Measurements from ENCODE around the gene ATRIP.
"Not testable (repeated sequence)": the region's sequence is repeated elsewhere in the genome, so short reads cannot be mapped to it uniquely, and the experiment has no call there.

Gene ATRIP

DNA sequence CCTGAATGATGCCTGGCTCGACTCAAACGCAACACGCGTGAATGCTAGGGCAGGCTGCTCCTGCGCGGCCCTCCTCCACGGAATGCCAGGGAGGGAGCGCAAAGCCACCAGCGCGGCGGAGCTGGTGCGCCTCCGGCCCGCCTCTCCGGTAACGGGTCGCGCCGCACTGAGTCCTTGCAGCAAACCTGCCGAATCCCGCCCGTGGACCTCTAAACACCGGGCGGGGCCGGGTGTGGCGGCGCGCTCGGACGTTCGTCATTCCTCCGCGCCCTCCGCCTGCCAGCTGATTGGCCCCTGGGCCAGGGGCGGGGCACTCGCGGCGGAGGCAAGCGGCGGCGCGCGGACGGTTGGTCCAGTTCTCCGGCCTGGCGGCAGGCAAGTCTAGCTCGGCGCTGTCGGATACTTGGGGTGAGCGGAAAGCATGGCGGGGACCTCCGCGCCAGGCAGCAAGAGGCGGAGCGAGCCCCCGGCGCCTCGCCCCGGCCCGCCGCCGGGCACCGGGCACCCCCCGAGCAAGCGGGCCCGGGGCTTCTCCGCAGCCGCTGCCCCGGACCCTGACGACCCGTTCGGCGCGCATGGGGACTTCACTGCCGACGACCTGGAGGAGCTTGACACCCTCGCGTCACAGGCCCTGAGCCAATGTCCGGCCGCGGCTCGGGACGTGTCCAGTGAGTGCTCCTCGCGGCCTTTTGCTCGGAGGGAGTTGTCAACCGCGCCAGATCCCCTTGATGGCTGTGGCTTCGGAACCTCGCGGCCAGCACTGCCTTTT is at the start of gene ATRIP:
ATRIP (plus strand) TSS at position 313 of the 769 bp plus-strand sequence; CDS start at position 422, 109 bp downstream.
- DNase-seq (ENCODE audit: low spot score), result peak; percentile 93

DNA sequence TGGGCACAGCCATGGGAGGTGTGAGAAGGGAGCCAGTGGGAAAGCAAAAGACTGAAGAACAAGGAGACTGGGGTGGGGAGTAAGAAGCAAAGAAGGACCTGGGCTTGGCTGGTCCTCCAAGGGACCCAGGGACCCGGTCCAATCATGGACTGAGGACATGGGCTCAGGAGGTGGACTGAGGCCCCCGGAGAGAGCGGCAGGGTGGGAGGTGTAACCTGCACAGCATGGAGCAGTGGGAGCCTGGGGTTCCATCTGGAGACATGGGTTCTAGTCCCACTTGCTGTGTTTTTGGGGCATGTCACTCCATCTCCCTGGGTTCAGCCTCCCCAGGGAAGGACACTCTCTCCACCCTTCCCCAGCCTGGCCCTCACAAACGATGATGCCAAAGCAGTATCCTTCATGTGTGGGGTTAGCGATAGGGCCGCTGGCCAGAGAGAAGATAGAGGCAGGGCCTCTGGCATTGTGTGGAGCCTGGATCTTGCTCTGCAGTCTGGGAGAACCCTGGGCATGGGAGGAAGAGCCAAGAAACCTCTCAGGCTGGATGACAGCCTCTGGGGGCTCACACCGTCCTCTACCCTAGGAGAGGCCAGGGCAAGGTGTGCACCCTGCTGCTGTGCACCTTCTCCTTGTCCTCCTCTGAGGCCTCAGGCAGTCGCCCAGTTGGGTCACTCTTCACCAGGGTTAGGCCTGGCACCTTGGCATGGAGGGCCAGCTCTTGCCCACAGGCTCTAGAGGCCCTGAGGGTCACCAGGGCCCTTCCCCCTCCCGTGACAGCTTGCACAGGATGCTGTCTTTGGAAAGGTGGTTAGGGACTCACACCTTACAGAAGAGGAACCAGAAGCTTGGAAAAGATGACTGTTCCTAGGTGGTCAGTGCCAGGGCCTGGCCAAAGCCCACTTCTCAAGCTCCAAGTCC is 48.5 kb upstream of the ATRIP start:
- no peak for DNase-seq (ENCODE audit: low spot score)

DNA sequence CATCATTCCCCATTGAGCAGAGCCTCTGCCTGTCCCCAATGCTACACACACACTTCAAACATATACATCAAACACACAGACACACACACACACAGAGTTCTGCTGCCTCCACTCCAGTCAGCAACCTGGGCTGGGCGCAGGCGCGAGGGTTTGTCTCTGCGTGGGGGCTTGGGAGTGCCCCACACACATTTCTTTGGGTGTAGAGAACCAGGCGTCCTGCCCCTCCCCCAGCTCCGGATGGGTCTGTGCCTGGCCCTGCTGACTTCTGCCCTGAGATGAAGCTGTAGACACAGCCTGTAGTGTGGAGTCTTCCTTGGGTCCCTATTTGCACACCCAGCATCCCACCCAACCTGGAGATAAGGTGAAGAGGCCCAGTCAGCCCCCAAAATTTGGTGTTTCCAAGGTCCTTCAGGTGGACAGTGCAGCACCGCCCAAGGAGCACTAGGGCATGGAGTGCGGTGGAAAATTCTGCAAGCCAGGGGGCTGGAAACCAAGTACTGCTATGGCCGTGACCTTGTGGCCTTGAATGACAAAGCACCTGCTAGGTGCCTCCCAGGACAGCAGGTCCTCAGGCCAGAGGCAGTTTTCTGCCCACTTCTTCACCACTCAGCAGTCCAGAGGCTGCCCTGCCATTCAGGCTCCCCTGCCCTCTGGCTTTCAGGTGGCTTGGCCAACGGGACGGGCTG is 47.7 kb upstream of the ATRIP start:
- DNase-seq (ENCODE audit: low spot score), result no peak

DNA sequence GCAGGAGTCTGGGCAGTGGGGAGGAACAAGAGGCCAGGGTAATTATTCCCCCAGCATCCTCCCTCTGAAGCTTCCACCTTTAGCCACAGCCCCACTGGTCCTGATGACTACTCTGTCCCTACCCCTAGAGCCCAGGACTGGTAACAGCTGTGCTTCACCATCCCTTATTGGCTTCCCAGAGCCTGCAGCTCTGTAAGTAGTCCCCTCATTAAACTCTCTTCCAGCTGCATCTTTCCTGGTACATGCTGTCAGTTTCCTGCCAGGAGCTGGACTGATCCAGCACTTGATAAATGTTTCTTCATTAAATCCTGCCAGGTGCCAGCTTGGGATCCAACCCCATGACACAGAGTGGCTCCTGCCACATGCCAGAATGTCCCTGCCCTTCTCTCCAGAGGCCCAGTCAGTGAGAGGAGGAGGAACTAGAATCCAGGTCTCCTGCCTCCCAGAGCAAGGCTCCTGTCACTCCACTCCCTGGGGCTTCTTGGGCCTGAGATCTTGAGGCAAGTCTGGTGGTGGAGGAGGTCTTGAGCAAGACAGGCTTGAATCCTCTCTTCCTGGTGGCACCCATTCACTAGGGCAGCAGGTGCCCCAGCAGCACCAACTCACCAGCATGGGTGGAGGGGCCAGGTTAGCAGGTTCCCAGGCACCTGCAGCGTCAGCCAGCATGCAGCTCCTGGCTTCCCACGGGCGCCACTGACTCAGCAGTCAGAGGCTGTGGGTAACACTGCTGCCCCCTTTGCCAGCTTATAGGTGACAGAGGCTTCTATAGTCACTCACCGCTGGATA is 47.0 kb upstream of the ATRIP start:
- DNase-seq (ENCODE audit: low spot score), result no peak

DNA sequence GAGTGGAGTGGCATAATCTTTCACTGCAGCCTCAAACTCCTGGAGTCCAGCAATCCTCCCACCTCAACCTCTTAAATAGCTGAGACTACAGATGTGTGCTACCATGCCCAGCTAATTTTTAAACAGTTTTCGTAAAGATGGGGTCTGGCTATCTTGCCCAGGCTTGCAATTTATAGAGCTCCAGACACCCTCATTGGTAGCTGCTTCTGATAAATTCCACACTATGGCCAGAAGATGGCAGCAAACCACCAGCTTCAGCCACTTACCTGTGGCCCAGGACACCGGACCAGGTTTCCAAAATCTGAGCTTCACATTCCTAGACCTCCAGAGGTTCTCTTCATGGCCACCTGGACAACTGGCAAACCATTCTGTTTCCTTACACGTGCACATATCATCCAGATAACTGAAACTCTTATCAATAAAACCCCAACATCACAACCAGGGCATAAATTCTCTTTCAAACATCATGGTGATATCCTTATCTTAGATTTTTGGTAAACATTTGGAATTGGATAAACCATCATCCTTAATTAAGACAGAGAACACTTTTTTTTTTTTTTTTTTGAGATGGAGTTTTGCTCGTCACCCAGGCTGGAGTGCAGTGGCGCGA is 45.6 kb upstream of the ATRIP start:
- peak; percentile 66 for DNase-seq (ENCODE audit: low spot score)

DNA sequence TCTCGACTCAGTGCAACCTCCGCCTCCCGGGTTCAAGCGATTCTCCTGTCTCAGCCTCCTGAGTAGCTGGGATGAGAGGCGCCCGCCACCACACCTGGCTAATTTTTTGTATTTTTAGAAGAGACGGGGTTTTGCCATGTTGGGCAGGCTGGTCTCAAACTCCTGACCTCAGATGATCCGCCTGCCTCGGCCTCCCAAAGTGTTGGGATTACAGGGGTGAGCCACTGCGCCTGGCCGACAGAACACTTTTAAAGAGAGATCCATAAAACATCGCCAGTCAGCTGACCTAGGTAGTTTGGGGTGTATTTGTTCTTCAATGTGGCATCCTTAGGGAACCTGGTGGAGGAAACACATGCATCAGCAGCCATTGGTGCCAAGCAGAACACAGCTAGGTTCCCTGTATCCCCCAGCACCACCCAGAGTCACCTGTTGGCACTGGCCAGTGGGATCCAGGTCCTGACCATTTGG is 45.1 kb upstream of the ATRIP start:
- DNase-seq (ENCODE audit: low spot score), result not testable (repeated sequence)

DNA sequence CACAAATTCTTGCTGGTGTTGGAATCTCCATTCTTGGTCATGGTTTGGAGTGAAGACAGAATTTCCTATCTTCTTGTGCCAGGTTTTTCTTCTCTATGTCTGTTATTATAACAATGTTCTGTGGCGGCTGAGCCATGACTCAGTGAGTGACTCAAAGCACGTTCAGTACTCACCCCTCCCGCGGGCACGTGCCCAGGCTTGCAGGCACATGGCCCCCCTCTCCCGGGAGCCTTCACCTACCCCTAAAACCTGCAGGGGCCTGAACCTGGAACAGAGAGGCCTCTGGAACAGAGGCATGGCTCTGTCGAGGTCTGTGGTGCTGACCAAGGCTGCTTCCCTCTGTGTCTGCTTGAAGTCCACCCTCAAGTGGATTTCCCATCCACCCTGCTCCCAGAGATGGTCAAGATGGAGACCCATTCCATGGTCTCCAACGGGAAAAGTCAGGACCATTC is 44.2 kb upstream of the ATRIP start:
- DNase-seq (ENCODE audit: low spot score), result peak; percentile 55

DNA sequence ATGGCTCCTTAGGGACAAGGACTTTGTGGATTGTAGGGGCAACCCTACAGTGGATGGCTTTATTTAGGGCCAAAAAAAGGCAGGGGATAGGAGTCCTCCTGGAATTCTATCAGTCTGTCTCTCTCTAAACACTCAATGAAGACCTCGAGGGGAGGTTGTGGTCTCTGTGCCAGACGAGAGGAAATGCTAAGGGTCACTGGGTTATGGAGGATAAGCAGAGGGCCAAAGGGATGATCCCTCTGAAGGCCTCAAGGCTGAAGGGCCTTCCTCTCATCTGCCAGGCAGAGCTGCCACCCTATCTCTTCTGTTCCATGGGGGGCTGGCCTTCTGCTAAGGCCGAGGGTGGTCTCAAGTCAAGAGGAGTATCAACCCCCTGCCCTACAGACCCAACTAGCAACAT is 43.6 kb upstream of the ATRIP start:
- DNase-seq (ENCODE audit: low spot score), result no peak

DNA sequence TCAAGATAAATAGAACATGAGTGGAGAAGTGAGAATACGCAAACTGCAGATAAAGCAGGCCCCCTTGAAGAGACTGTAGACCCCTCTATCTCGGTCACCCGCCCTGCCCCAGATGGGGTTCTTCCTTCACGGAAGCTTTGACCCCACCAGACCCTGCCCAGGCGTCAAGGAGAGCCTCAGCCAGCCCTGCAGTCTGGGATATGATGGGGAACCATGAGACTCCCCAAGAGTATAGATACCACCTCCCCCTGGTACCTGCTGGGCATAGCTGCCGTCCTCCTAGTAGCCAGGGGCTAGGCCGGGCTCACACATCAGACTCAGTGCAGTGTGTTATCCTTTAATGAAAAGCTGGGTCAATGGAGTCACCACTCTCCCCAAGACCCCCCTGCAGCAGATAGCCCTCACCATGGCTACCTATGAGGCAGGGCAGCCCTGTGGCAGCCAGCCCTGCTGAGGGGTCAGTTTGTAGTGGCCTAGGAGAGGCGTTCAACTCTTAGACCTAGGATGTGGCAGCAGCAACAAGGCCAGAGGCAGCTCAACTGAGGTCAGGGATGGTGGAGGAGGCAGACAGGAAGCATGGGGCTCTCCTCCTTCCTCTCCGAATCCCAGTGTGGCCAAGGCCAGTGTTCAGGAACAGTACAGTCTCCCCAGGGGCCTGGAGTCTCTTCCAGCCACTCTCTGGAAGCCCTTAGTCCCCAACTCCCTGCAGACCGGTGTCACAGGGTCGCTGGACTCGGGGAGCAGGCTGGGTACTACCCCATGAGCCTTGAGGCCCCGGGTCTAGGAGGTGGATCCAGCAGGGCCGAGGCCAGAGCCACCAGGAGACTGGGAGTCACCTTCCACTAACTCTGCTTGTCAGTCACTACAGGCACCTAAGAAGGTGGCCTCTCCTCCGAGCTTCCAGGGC is 42.8 kb upstream of the ATRIP start:
- no peak for DNase-seq (ENCODE audit: low spot score)

DNA sequence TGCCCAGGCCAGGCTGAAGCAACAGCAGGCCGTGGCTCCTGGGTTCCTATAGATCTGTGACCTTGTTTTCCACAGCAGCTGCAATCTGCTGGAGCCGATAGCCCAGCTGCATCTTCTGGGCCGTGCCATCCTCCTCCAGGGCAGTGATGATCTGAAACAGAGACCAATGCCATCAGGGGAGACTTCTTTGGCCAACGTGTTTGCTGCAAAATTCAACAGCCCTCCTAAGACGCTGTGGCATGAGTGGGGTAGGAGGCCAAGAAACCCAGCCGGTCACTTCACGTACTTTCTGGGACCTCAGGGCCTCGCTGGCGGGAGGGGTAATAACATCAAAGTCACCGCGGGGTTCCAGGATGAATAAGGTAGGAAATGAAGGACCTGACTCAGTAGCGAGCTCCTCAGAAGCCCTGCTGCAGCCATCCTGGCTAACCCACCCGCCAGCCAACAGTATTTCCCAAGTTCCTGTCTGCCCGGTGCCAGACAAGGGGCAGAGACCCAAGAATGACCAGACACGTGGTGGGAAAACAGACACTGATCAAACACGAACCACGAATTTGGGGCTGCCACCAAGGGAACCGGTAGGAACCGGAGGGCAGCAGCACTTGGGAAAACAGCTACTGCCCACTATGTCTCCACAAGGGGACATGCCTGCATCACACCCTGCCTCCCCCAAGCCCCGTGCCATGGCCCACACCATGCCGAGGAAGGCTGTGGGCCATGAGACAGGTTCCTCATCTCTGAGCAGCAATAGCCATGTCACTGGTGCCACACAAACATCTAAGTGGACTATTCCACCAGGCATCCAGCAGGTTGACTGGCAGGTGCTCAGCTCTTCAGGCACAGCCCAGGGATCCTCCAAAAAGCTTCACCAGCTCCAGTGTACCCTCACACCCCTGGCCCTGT is 41.8 kb upstream of the ATRIP start:
- no peak for DNase-seq (ENCODE audit: low spot score)

DNA sequence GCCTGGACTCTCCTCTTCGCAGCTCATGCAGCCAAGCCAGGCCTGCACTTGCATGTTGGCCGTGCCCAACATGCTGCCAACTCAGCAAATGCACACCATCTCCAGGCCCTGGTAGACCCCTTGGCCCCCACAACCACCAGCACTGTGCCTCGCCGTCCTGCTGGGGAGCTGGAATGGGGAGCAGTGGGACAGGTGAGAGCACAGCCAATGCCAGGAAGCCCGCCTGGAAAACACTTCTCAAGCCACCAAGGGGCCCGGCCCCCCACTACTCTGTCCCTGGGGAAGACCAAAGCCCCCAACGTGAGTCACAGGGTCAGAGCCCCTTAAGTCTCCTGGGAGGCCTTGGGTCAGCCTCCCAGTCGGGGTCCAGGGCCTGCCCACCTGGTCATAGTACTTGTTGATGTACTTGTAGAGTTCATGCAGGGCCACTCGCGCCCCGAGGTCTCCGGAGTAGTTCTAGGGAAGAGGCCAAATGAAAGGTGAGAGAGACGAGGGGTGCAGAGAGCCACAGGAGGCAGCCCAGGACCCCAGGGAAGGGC is 41.1 kb upstream of the ATRIP start:
- DNase-seq (ENCODE audit: low spot score), result no peak

DNA sequence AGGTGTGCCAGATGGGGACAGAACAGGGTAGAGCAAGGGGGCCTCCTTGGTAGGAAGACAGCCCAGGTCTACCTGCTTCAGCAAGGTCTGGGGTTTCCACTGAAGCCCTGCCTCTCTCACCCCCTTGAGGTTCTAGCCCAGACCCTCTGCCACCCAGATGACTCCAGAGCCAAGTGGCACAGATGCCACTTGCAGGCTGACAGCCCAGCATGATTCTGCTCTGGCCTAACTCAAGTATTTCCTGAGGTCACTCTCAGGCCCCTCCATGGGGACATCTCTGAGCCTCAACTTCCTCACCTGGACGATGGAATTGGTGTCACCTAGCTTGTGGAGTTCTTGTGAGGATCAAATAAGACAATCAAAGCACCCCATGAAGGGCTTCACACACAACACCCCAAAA is 40.6 kb upstream of the ATRIP start:
- no peak for DNase-seq (ENCODE audit: low spot score)

DNA sequence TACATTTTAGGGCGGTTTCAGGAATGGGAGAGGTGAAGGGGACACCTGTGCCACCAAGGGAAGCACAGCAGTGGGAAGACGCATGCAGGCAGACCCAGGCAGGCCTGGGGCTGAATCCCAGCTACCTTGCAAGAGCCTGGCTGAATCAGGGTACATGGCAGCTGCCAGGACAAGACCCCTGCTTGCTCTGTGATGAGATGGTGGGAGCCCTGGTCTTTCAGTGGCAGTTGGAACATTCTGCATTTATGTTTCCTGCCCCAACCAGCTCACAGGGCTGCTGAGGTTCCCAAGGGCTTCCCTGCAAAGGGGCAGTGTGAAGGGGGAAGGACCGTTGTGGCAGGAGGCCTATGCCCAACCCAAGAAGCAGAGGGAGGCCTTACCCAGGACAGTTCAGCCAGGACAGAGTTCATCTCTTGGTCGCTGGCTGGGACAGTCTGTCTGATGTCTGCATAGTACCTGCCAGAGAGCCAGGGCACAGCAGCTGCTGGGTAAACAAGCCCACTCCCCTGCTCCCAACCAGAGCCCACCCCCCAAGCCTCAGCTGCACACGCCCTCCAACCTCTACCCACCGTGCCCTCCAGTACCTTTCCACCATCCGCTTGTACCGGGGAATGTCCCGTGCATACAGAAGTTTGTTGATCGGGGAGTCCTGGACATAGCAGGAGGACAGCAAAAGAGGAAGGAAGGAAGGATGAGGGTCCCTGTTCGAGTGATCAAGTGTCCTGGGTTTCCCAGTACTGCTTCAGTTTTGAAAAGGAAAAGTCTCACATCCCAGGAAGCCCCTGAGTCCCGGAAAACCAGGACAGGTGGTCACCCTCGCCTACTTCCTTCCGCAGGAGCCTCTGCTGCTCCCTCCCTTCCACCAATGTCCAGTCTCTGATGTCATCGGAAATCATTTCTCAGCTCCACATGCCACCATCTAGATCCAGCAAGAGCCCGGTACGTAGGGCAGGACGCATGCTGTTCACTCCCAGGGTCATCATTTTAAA is 39.8 kb upstream of the ATRIP start:
- no peak for DNase-seq (ENCODE audit: low spot score)

DNA sequence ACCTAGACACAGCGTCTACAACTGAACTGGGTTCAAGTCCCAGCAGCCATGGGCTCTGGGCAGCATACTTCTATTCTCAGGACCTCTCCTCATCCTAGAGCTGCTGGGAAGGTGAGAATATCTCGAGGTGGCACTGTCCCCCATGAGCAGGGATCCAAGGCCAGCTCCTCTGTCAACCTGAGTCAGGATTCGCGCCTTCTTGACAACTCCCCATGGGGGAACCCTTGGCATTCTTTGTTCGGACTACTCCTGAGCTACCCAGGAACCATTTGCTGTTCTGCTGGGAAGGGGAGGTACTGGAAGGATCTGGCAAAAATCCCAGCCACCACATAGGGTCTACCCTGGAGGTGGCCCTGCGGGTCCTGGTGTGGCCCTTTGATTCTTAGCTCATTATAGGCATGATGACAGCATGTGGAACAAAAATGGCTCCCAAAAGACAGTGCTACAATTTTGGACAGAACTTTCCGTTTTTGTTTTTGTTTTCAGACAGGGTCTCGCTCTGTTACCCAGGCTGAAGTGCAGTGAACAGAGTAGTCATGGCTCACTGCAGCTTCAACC is 38.9 kb upstream of the ATRIP start:
- DNase-seq (ENCODE audit: low spot score), result no peak

DNA sequence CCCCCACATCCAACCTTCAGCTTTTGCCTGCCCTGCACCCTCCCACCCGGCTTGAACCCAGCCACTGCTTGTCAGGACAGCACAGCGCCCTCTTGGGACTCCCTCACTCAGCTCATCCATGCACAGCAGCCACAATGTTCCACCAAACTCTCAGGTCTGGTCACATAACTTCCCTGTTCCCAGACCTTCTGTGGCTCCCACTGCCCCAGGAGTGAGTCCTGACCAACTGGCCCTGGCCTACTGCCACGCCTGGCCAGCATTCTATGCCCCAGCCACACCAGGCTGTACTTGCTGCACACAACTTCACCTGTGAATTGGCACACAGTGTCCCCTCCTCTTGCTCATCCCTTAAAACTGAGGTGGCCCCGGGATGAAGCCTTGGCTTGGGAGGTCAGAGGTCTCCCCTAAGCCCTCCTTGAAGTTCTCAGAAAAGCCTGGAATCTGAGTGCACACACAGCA is 37.7 kb upstream of the ATRIP start:
- DNase-seq (ENCODE audit: low spot score), result no peak

DNA sequence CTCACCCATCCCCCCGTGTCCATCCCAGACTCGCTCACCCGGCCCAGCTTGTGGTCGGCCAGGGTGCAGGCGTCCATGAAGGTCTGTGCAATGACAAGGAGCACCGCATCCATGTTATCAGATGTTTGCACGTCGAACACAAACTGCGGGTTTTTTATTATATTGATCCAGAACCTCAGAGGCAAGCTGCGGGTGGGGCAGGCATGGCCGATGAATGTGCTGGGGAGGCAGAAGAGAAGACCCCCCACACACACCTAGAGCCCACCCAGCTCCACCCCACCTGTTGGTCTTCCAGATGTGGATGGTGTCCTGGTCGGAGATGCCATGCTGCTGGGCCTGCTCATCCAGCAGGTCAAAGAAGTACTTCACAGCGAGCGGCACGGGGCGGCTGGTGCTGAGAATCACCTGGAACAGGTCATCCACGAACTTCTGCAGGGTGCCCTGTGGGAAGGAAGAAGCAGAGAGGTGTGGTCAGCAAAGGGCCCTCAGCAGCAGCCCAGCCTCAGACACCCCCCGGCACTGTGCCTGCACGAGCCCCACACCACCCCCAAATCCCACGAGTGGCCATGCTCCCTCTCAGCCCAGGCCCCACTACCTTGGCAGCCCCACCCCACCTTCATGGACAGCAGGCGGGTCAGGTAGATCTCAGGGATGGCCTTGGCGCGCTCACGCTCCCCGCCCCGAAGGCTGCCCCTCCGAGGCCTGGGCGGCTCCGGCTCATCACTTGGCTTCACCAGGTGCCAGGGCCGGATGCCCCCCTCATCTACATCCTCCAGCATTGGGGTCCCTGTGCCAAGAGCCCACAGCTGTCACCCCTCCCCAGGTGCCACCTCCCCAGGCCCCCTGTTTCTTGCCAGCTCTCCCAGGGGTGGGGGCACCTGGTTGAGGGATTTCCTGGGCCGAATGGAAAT is 37.0 kb upstream of the ATRIP start:
- no peak for DNase-seq (ENCODE audit: low spot score)
